Testis (tissue), 3 donors: ENCODE results near the gene GATA2. TPM values are rescaled to one million over a fixed set of nuclear protein-coding genes. Genes with fewer than 3 reads are reported as not detected.

Experiments used
- DNase-seq: peaks from one replicate; pipeline ENCODE4 v3.0.0-alpha.2; 2019
- H3K27ac ChIP-seq, 2 donors: fragments of 200-600 bp; sonication (generic); one replicate each; pipeline ENCODE4 v1.5.1; 2019
- H3K27me3 ChIP-seq: fragments of 200-600 bp; sonication (generic); one replicate; pipeline ENCODE4 v1.5.1; 2019
- H3K36me3 ChIP-seq: fragments of 200-600 bp; sonication (generic); one replicate; pipeline ENCODE4 v1.5.1; 2017; ENCODE audit warnings: low read depth; ENCODE audit errors: missing control alignments
- H3K4me1 ChIP-seq: fragments of 200-600 bp; sonication (generic); one replicate; pipeline ENCODE4 v1.5.1; 2019
- H3K4me3 ChIP-seq, 2 donors: fragments of 200-600 bp; sonication (generic); one replicate each; pipeline ENCODE4 v1.5.1; 2017 to 2019
- H3K9me3 ChIP-seq: fragments of 200-600 bp; sonication (generic); one replicate; pipeline ENCODE4 v1.5.1; 2017
- POLR2A ChIP-seq: fragments of 450-650 bp; IDR thresholded peaks from one replicate; pipeline ENCODE4 v1.6.1; 2017; ENCODE audit warnings: antibody characterized with exemption, mild to moderate bottlenecking, moderate library complexity
- WGBS, 2 donors: methylation state at CpG; one replicate each; pipeline ENCODE4 v1.1.5; 2018; 5-methylcytosine and 5-hydroxymethylcytosine counted together
- intact Hi-C: fragments of 100-400 bp; cut with DNase I; formaldehyde crosslinking; loops from one replicate; pipeline ENCODE4 v1.15.1; 2023; ENCODE audit warnings: low total_unique reads
- polyA plus RNA-seq: library from polyadenylated mRNA; stranded (reverse); fragments of 350-450 nt; fragmentation: Illumina TruSeq; extraction: RNeasy Lipid Tissue Mini Kit (QIAGEN cat#74804); gene quantifications from one replicate; pipeline ENCODE4 v1.2.3, GENCODE V29; 2014; ENCODE audit warnings: low read depth, low replicate concordance; ENCODE audit not compliant: insufficient read depth
- total RNA-seq, 2 donors: library from RNA; depleted of rRNA; stranded (reverse); fragments of >200 nt; gene quantifications; one replicate each; pipeline ENCODE4 v1.2.3, GENCODE V29; 2016
- TF ChIP-seq, protein P1 (sequence below), 3 experiments: fragments of 450-650 bp in 2 of 3; fragments of 200-600 bp in 1 of 3; sonication (generic) in 1 of 3; IDR thresholded peaks; one replicate each; pipeline ENCODE4 v1.5.1; 2016 to 2019; ENCODE audit warnings: antibody characterized with exemption in 3 of 3, mild to moderate bottlenecking in 2 of 3, moderate library complexity in 1 of 3

GATA2 gene
- total and polyA plus RNA-seq, 3 donors from 2014 or later = 6.6 to 13.5 (median 11.9) TPM

- Histone ChIP-seq H3K9me3 (no peaks in the 10 kb centered on the region), H3K4me1 (no peaks in the 10 kb centered on the region), H3K27ac (no peak overlapping the region), H3K36me3 (no peaks in the 10 kb centered on the region), H3K4me3 (no peak overlapping the region), H3K27me3 (no peaks in the 10 kb centered on the region)
- intact Hi-C loops = no loop called here
- no peak for DNase-seq
- 94 to 97% methylated on average over 22 to 23 of the region's 23 CpGs for WGBS, 2 donors
- TF ChIP-seq, protein P1, sequence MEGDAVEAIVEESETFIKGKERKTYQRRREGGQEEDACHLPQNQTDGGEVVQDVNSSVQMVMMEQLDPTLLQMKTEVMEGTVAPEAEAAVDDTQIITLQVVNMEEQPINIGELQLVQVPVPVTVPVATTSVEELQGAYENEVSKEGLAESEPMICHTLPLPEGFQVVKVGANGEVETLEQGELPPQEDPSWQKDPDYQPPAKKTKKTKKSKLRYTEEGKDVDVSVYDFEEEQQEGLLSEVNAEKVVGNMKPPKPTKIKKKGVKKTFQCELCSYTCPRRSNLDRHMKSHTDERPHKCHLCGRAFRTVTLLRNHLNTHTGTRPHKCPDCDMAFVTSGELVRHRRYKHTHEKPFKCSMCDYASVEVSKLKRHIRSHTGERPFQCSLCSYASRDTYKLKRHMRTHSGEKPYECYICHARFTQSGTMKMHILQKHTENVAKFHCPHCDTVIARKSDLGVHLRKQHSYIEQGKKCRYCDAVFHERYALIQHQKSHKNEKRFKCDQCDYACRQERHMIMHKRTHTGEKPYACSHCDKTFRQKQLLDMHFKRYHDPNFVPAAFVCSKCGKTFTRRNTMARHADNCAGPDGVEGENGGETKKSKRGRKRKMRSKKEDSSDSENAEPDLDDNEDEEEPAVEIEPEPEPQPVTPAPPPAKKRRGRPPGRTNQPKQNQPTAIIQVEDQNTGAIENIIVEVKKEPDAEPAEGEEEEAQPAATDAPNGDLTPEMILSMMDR (IDR thresholded peaks at IDR 0.05) = no peak
- TF ChIP-seq POLR2A = no peak
Measured at GRCh38 chr3:128462341-128462910, 30.6 kb downstream of the GATA2 start.

- H3K27ac ChIP-seq = no peak overlapping the region
- WGBS, 2 donors = 91 to 94% methylated on average over 9 to 12 of the region's 12 CpGs
Measured at GRCh38 chr3:128461731-128462130, 31.3 kb downstream of the GATA2 start.

GRCh38 chr3:128459461-128459820, 33.6 kb downstream of the GATA2 start:
- no peaks in the 10 kb centered on the region for H3K27me3 ChIP-seq
- no peak overlapping the region for H3K4me3 ChIP-seq
- H3K36me3 ChIP-seq = no peaks in the 10 kb centered on the region
- no peaks in the 10 kb centered on the region for H3K9me3 ChIP-seq
- DNase-seq = no peak
- WGBS, 2 donors = 86 to 94% methylated on average over 7 to 9 of the region's 9 CpGs
- no peaks in the 10 kb centered on the region for H3K4me1 ChIP-seq
- no peak overlapping the region for H3K27ac ChIP-seq
- intact Hi-C loops = no loop called here
- TF ChIP-seq, protein P1 (IDR thresholded peaks at IDR 0.05) = no peak
- TF ChIP-seq POLR2A = no peak

More at GRCh38 chr3:128461731-128462130, 31.3 kb downstream of the GATA2 start:
- TF ChIP-seq, protein P1 (IDR thresholded peaks at IDR 0.05) = no peak
- TF ChIP-seq POLR2A = no peak
- DNase-seq = no peak
- Histone ChIP-seq H3K4me1 (no peaks in the 10 kb centered on the region), H3K4me3 (no peak overlapping the region), H3K27me3 (no peaks in the 10 kb centered on the region), H3K36me3 (no peaks in the 10 kb centered on the region), H3K9me3 (no peaks in the 10 kb centered on the region)
- intact Hi-C loops = no loop called here

- H3K36me3 ChIP-seq = no peaks in the 10 kb centered on the region
- no peak overlapping the region for H3K27ac ChIP-seq
- H3K9me3 ChIP-seq = no peaks in the 10 kb centered on the region
- no peak overlapping the region for H3K4me3 ChIP-seq
- intact Hi-C loops = no loop called here
- 75 to 78% methylated on average over 18 of the region's 18 CpGs for WGBS, 2 donors
- TF ChIP-seq POLR2A = no peak
- TF ChIP-seq, protein P1 (IDR thresholded peaks at IDR 0.05) = no peak
- peak; percentile 32 for DNase-seq
- H3K4me1 ChIP-seq = no peaks in the 10 kb centered on the region
- no peaks in the 10 kb centered on the region for H3K27me3 ChIP-seq
Measured at GRCh38 chr3:128458746-128459460, 34.1 kb downstream of the GATA2 start.

DNA sequence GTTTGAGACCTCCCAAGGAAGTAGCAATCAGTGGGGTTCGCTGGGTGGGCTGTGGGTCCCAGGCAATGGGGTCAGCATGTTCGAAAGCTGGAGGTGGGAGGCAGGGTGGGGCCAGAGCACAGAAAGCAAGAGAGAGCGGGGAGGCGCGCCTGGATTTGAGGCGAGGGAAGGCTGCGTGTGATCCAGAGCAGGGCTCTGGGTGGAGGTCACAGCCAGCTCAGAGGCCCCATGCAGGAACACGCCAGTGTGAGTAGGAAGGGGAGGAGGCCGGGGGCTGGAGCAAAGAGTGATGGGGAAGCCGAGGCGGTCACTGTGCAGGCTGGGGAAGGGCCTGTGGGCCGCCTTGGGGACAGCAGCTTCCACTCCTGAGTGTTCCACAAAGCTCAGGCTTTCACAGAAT, 35.1 kb downstream of the GATA2 start:
- 81 to 96% methylated on average over 12 of the region's 12 CpGs for WGBS, 2 donors
- H3K4me1 ChIP-seq = no peaks in the 10 kb centered on the region
- H3K4me3 ChIP-seq = no peak overlapping the region
- no peaks in the 10 kb centered on the region for H3K9me3 ChIP-seq
- no peak for DNase-seq
- TF ChIP-seq, protein P1 (IDR thresholded peaks at IDR 0.05) = no peak
- no peaks in the 10 kb centered on the region for H3K36me3 ChIP-seq
- intact Hi-C loops = no loop called here
- no peak overlapping the region for H3K27ac ChIP-seq
- no peaks in the 10 kb centered on the region for H3K27me3 ChIP-seq
